ENCODE measurements around the gene PRSS35.
"Not testable (repeated sequence)": the region's sequence is repeated elsewhere in the genome, so short reads cannot be mapped to it uniquely, and the experiment has no call there.

PRSS35 gene

GRCh38 chr6:83511901-83512681 is at the start of gene PRSS35:
PRSS35 (plus strand) TSS chr6:83512534; CDS start chr6:83523442, 10,908 bp downstream.
- no peak for DNase-seq (ENCODE audit: low spot score)

- DNase-seq (ENCODE audit: low spot score) = no peak
Measured at GRCh38 chr6:83463886-83464285, 48.4 kb upstream of the PRSS35 start.

GRCh38 chr6:83464381-83465140 is 47.8 kb upstream of the PRSS35 start:
- no peak for DNase-seq (ENCODE audit: low spot score)

GRCh38 chr6:83466328-83466727 is 46.0 kb upstream of the PRSS35 start:
- DNase-seq (ENCODE audit: low spot score) = no peak

GRCh38 chr6:83467620-83468036 is 44.7 kb upstream of the PRSS35 start:
- no peak for DNase-seq (ENCODE audit: low spot score)

GRCh38 chr6:83470001-83470400 is 42.3 kb upstream of the PRSS35 start:
- DNase-seq (ENCODE audit: low spot score) = no peak

- no peak for DNase-seq (ENCODE audit: low spot score)
Measured at GRCh38 chr6:83470587-83470986, 41.7 kb upstream of the PRSS35 start.

GRCh38 chr6:83472767-83473166 is 39.6 kb upstream of the PRSS35 start:
- DNase-seq (ENCODE audit: low spot score) = no peak

- DNase-seq (ENCODE audit: low spot score) = no peak
Measured at GRCh38 chr6:83474309-83474708, 38.0 kb upstream of the PRSS35 start.

- DNase-seq (ENCODE audit: low spot score) = no peak
Measured at GRCh38 chr6:83476971-83477370, 35.4 kb upstream of the PRSS35 start.

GRCh38 chr6:83479389-83479788 is 32.9 kb upstream of the PRSS35 start:
- no peak for DNase-seq (ENCODE audit: low spot score)

GRCh38 chr6:83480470-83480869 is 31.9 kb upstream of the PRSS35 start:
- no peak for DNase-seq (ENCODE audit: low spot score)

- not testable (repeated sequence) for DNase-seq (ENCODE audit: low spot score)
Measured at GRCh38 chr6:83481938-83482337, 30.4 kb upstream of the PRSS35 start.

- no peak for DNase-seq (ENCODE audit: low spot score)
Measured at GRCh38 chr6:83488448-83488847, 23.9 kb upstream of the PRSS35 start.

GRCh38 chr6:83488861-83489260 is 23.5 kb upstream of the PRSS35 start:
- DNase-seq (ENCODE audit: low spot score) = no peak

GRCh38 chr6:83490217-83490807 is 22.0 kb upstream of the PRSS35 start:
- DNase-seq (ENCODE audit: low spot score) = no peak

- DNase-seq (ENCODE audit: low spot score) = no peak
Measured at GRCh38 chr6:83505356-83505755, 7.0 kb upstream of the PRSS35 start.

- no peak for DNase-seq (ENCODE audit: low spot score)
Measured at GRCh38 chr6:83509441-83509840, 2.9 kb upstream of the PRSS35 start.

GRCh38 chr6:83510791-83511190 is 1.5 kb upstream of the PRSS35 start:
- no peak for DNase-seq (ENCODE audit: low spot score)

GRCh38 chr6:83511266-83511665 is 1.1 kb upstream of the PRSS35 start:
- no peak for DNase-seq (ENCODE audit: low spot score)

- DNase-seq (ENCODE audit: low spot score) = no peak
Measured at GRCh38 chr6:83514466-83514865, 2.1 kb downstream of the PRSS35 start.

- peak; percentile 26 for DNase-seq (ENCODE audit: low spot score)
Measured at GRCh38 chr6:83514866-83515466, 2.6 kb downstream of the PRSS35 start.

GRCh38 chr6:83517500-83517899 is 5.2 kb downstream of the PRSS35 start:
- no peak for DNase-seq (ENCODE audit: low spot score)
